Stimulated activated CD4-positive, alpha-beta T cell treated with anti-CD3 and anti-CD28 coated beads, Interleukin-15, amount 100 ng/mL, for 1 hour (primary cell): ENCODE measurements around the gene GMPS.
"Not testable (repeated sequence)": the region's sequence is repeated elsewhere in the genome, so short reads cannot be mapped to it uniquely, and the experiment has no call there.

Experiments used
- DNase-seq, 2 donors: peaks; one replicate each; pipeline ENCODE4 v3.0.0-alpha.2; 2020; ENCODE audit warnings: low read depth in 1 of 2, low spot score in 1 of 2

GMPS gene

DNA sequence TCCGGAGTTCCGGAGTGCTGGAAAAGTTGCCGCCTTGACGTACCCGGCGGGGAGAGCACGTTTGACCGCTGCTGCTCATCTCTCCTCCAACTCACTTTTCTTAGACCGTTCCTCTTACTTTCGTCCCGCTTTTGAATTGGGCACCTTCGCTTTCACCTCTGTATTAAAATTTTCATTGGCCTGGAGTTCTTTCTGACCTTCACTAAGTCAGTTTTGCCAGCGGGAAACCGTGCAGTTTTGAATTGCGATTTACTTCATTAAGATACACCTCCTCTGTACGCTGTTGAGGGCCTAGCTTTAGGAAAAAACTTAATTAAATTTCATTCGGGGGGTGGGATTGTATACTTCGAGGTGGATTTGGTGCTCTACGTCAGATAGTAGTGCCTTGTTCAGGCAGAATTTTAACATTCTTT lies 1.3 kb downstream of the GMPS start:
- DNase-seq, result no peak

- no peak for DNase-seq
Observed at GRCh38 chr3:155872904-155873646, 2.6 kb downstream of the GMPS start.

- no peak for DNase-seq
Observed at GRCh38 chr3:155876037-155876436, 5.6 kb downstream of the GMPS start.

GRCh38 chr3:155876503-155876902 lies 6.1 kb downstream of the GMPS start:
- no peak for DNase-seq

GRCh38 chr3:155880286-155880685 lies 9.8 kb downstream of the GMPS start:
- DNase-seq, result no peak

- no peak for DNase-seq
Observed at GRCh38 chr3:155884292-155884691, 13.8 kb downstream of the GMPS start.

GRCh38 chr3:155885292-155885691 lies 14.8 kb downstream of the GMPS start:
- DNase-seq, result no peak

DNA sequence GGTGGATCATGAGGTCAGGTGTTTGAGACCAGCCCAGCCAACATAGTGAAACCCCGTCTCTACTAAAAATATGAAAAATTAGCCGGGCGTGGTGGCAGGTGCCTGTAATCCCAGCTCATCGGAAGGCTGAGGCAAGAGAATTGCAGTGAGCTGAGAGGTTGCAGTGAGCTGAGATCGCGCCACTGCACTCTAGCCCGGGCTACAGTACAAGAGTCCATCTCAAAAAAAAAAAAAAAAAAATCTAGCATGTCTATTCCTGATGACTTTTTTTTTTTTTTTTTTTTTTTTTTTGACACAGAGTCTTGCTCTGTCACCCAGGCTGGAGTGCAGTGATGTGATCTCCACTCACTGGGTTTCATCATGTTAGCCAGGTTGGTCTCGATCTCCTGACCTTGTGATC lies 15.9 kb downstream of the GMPS start:
- DNase-seq, result not testable (repeated sequence)

- no peak for DNase-seq
Observed at GRCh38 chr3:155886915-155887314, 16.5 kb downstream of the GMPS start.

GRCh38 chr3:155889212-155889611 lies 18.8 kb downstream of the GMPS start:
- no peak for DNase-seq

DNA sequence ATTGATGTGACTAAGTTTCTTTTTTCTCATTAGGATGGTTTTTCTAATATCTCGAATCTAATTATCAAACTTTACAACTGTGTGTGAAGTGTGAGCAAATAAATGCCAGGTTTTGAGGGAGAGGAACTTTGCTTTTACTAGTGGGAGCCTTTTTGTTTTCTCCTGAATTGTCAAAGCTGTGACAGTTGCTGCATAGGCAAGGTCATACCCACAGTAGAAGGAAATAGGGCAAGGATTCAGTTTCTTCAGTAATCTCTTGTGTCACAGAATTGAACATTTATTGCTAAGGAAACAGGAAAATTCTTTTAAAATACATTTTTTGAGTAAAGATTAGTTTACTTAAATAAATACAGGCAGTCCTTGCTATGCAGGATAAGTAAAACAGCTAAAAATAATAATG lies 19.5 kb downstream of the GMPS start:
- DNase-seq, result no peak

GRCh38 chr3:155890671-155891190 lies 20.3 kb downstream of the GMPS start:
- no peak for DNase-seq

DNA sequence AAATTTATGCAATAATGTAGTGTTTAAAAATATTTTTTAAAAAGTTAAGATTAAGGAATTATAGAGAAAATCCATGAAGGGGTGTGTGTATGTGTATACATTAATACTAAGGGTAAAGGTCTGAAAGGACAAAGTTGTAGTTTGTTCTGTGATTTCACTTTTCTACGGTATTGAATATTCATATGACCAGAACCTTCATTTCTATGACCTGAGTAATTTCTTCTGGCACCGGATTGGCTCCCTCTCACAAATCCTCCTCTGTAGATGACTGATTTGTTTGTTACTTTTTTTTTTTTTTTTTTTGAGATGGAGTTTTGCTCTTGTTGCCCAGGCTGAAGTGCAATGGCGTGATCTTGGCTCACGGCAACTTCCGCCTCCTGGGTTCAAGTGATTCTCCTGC lies 20.9 kb downstream of the GMPS start:
- no peak for DNase-seq

DNA sequence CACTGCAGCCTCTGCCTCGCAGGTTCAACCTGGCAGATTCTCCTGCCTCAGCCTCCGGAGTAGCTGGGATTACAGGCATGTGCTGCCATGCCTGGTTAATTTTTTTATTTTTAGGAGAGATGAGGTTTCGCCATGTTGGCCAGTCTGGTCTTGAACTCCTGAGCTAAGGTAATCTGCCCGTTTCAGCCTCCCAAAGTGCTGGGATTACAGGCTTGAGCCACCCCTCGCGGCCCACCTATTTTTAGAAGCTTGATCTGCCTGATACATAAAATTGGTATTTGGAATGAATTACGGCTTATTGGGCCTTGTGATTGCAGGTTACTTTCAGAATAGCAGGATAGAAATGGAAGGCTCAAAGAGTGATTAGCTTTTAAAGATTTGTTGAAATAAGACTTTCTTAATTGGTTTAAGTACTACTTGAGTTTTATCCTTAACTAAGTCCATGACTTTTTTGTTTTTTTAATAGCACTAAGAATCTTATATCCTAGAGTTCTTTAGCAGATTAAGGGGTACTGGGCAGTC lies 25.0 kb downstream of the GMPS start:
- DNase-seq, result no peak

DNA sequence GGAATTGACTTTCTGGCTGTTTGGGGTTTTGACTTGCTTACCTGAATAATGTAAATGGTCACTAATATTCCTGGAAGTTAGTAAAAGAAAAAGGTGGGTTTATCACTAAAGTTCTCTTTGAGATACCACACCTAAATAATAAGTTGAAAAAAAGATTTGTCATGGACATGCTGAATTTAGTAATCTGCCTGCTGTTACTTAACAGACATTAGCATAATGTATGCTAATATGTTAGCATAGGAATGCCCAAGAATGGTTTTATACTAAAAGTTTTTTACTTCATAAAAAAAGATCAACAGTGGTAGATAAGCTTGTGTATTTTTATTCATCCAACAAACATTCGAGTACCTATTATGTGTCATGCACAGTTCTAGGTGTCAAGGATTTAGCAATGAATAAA lies 36.5 kb downstream of the GMPS start:
- DNase-seq, result no peak

DNA sequence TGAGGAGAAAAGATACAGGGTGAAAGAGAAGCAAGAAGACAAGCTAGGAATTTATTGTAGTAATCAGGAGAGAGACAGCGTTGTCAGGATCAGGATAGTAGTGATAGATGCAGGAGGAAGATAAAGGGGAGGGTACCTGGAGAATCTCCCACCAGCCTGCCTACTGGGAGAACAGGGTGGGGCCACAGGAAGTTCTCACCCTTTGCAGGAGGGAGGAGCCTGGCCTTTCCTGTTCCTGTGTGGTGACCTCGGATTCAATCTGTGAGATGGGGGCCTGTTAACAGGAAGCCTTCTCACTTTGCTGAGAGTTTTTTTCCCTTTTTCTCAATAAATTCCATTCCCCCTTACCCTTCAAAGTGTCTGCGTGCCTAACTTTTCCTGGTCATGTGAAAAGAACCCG lies 37.6 kb downstream of the GMPS start:
- DNase-seq, result no peak

- DNase-seq, result no peak
Observed at GRCh38 chr3:155908605-155909004, 38.2 kb downstream of the GMPS start.

DNA sequence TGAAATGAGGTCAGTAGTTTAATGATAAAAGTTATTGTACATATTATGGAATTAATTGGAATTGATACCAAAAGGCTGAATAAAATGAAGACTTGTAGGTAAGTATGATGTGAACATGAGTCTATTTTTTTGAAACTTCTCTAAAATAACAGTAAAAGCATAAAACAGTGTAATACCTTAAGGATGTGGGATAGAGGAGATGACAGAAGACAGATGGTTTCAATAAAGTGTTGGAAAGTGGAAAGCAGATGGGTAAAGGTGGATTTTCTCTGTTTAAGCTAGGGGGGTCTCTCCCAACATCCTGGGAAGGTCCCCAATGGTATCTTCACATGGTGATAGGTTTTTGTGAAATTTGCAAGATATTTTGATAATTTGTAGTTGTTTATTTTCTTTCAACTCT lies 41.6 kb downstream of the GMPS start:
- no peak for DNase-seq

DNA sequence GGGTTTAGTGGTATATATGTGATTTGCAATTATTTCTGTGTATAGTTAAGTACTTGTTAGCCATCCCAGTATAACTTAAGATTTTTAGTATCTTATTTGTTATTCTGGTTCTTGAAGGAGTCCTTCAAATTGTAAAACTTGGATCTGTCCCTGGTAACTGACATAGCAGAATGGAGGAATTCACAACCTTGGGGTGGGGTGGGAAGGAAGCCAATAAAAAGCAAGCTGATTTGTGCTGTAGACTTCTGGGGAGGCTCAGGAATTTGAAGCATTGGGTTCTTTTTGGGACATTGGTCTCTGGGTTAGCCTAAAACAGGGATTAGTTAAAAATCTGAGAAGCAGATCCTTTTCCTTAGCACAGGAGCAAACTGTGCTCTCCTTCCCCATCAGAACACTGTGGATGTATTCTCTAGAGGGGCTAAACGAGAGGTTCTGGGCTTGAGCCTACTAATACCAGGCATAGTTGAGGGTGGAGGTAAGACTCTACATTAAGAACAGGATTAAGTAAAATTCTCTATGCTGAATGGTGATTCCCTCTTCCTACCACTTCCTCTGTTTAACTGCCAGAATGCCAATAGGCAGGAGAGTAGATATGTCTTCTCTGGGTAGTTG lies 42.2 kb downstream of the GMPS start:
- DNase-seq, result no peak

- DNase-seq, result no peak
Observed at GRCh38 chr3:155917781-155918180, 47.3 kb downstream of the GMPS start.

DNA sequence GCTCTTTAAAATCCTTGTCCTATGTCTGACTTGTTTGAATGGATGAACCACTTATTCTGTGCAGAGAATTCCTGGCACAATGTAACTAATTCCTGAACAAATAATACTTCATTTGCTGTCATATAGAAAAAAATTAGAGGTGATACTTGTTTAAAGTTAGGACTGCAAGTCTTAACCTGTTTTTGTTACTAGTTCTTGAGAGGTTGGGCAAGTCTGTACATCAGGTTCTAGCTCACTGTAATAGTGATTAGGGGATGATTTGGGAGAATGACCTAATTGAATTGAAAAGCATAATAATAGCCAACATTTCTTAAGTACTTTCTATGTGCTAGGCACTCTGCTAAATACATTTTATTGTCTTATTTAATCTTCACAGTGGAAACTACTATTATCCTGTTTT lies 49.3 kb downstream of the GMPS start:
- no peak for DNase-seq

- no peak for DNase-seq
Observed at GRCh38 chr3:155921486-155921885, 51.0 kb downstream of the GMPS start.

DNA sequence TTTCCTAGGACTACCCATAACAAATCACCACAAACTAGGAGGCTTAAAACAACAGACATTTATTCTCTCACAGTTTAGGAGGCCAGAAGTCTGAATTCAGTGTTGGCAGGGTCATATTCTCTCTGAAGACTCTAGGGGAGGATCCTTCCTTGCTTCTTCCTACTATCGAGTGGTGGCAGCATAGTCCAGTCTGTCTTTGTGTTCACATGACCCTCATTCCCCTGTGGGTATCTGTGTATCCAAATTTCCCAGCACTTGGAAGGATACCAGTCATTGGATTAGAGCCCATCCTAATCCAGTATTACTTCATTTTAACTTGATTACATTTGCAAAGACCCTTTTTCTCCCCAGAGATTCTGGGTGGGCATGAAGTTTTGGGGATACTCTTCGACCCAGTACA lies 63.8 kb downstream of the GMPS start:
- DNase-seq, result no peak
